Lower lobe of right lung (tissue), 2 donors: ENCODE measurements around the gene ADAT1. TPM values are rescaled to one million over a fixed set of nuclear protein-coding genes. Genes with fewer than 3 reads are reported as not detected.

ENCODE experiments used
- ATAC-seq, 2 donors: fragments of 200-7000 bp; cut with Tn5 transposase; one replicate each; pipeline ENCODE4 v1.9.1; 2020 to 2022; ENCODE audit warnings: mild to moderate bottlenecking in 2 of 2, moderate library complexity in 2 of 2
- DNase-seq: peaks from one replicate; pipeline ENCODE4 v3.0.0-alpha.2; 2020
- H3K27ac ChIP-seq: fragments of 200-600 bp; one replicate; pipeline ENCODE4 v1.8.0; 2022
- H3K27me3 ChIP-seq: fragments of 200-600 bp; one replicate; pipeline ENCODE4 v1.8.0; 2022; ENCODE audit warnings: low read depth
- H3K36me3 ChIP-seq: fragments of 200-600 bp; one replicate; pipeline ENCODE4 v1.8.0; 2022; ENCODE audit warnings: mild to moderate bottlenecking
- H3K4me1 ChIP-seq: fragments of 200-600 bp; one replicate; pipeline ENCODE4 v1.8.0; 2022
- H3K4me3 ChIP-seq: fragments of 200-600 bp; one replicate; pipeline ENCODE4 v1.8.0; 2022; ENCODE audit warnings: mild to moderate bottlenecking
- H3K9me3 ChIP-seq: fragments of 200-600 bp; one replicate; pipeline ENCODE4 v1.8.0; 2022
- intact Hi-C: fragments of 100-400 bp; cut with DNase I; formaldehyde crosslinking; loops from one replicate; pipeline ENCODE4 v1.11.0; 2022
- total RNA-seq: library from RNA; stranded (reverse); fragmentation: NEBNext Ultra II Directional; extraction: Animal tissue kit (Norgen Biotek cat#: 25700); gene quantifications from one replicate; pipeline ENCODE4 v1.2.1, GENCODE V29; 2021
- TF ChIP-seq, protein P1 (sequence below): fragments of 200-600 bp; IDR thresholded peaks from one replicate; pipeline ENCODE4 v1.8.0; 2022; ENCODE audit warnings: antibody characterized with exemption, mild to moderate bottlenecking
- donor health status: DM: no; HTN: yes; CAD: no; lungs with severe emphysema.

ADAT1 gene
- total RNA-seq, 1 donor from 2014 or later = 50.2 TPM

DNA sequence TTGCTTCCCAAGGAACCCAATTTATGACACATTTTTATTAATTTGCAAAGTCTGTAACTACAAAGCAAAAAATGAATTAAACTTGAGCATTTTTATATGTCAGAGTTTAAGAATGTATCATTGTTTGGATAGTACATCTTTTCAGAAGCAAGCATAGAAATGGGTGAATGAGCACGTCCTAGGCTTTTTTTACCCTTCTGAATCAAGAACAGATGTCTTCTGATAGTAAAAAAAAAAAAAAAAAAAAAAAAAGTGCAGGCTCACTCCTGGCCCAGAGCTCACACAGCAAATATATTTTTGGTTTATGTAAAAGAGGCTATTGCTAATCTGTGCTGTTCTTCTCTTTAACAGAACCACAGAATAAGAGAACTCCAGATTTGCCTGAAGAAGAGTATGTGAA is 30.8 kb upstream of the ADAT1 start:
- H3K27me3 ChIP-seq = no peaks in the 10 kb centered on the region
- H3K36me3 ChIP-seq = peaks cover 50% of the 10 kb centered on the region
- intact Hi-C loops = no loop called here

DNA sequence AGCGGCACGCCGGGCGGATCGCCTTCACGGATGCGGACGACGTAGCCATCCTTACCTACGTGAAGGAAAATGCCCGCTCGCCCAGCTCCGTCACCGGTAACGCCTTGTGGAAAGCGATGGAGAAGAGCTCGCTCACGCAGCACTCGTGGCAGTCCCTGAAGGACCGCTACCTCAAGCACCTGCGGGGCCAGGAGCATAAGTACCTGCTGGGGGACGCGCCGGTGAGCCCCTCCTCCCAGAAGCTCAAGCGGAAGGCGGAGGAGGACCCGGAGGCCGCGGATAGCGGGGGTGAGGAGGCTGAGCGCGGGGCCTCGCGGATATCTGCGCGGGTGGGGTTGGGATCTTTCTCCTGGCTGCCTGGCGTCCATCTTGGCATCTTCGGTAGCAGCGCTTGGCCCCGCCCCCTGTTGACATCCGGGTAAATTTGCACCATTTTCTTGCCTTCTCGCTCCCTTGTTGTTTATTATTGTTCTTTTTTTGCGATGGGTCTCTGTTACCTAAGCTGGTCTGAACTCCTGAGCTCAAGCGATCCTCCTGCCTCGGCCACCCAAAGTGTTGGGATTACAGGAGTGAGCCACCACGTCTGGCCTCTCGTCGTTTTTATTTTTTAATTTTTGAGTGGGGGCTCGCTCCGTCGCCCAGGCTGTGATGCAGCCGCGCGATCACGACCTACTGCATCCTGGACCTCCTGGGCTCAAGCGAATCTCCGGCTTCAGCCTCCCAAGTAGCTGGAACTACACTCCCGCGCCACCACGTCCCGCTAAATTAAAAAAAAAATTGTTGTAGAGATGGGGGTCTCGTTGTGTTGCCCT is 25.4 kb upstream of the ADAT1 start:
- intact Hi-C loops = no loop called here
- Histone ChIP-seq H3K27me3 (no peaks in the 10 kb centered on the region), H3K36me3 (peaks cover 20% of the 10 kb centered on the region), H3K4me3 (peak overlapping the region; percentile 100), H3K9me3 (no peaks in the 10 kb centered on the region), H3K4me1 (peaks cover 59% of the 10 kb centered on the region), H3K27ac (peak overlapping the region; percentile 98)
- ATAC-seq (peak; percentile 85 to 89), DNase-seq (peak; percentile 90)
- TF ChIP-seq, protein P1, sequence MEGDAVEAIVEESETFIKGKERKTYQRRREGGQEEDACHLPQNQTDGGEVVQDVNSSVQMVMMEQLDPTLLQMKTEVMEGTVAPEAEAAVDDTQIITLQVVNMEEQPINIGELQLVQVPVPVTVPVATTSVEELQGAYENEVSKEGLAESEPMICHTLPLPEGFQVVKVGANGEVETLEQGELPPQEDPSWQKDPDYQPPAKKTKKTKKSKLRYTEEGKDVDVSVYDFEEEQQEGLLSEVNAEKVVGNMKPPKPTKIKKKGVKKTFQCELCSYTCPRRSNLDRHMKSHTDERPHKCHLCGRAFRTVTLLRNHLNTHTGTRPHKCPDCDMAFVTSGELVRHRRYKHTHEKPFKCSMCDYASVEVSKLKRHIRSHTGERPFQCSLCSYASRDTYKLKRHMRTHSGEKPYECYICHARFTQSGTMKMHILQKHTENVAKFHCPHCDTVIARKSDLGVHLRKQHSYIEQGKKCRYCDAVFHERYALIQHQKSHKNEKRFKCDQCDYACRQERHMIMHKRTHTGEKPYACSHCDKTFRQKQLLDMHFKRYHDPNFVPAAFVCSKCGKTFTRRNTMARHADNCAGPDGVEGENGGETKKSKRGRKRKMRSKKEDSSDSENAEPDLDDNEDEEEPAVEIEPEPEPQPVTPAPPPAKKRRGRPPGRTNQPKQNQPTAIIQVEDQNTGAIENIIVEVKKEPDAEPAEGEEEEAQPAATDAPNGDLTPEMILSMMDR = no peak

More for the DNA sequence above, 30.8 kb upstream of the ADAT1 start:
- no peak for ATAC-seq
- no peak for DNase-seq
- H3K4me1 ChIP-seq = peaks cover 39% of the 10 kb centered on the region
- no peak overlapping the region for H3K27ac ChIP-seq
- no peaks in the 10 kb centered on the region for H3K9me3 ChIP-seq
- H3K4me3 ChIP-seq = no peak overlapping the region
- TF ChIP-seq, protein P1 = no peak

DNA sequence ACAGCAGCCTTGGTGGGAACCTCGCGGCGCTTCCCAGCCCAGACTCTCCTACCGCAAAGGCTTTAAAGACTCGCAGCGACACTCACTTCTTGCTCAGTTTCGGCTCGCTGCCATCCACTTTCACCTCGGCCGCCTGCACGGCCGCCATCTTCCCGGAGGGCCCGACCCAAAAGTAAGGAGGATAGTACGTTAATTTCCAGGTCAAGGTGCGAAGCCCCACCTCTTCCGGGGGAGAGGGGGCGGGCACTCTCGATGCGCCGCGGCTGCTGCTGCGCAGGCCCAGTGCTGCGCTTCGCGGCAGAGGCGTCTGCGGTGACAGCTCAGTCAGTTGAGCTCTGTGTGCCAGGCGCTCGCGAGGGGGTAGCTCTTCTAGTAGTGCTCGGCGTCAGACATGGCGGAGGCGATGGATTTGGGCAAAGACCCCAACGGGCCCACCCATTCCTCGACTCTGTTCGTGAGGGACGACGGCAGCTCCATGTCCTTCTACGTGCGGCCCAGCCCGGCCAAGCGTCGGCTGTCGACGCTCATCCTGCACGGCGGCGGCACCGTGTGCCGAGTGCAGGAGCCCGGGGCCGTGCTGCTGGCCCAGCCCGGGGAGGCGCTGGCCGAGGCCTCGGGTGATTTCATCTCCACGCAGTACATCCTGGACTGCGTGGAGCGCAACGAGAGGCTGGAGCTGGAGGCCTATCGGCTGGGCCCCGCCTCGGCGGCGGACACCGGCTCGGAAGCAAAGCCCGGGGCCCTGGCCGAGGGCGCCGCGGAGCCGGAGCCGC is 24.6 kb upstream of the ADAT1 start, which contains the start of the genes KARS1 and TERF2IP:
TSS of gene KARS1 (minus strand) at position 174 of the 773 bp plus-strand sequence. CDS start at position 148, 26 bp downstream.
TSS of gene TERF2IP (plus strand) at position 282 of the 773 bp plus-strand sequence. CDS start at position 392, 110 bp downstream.
- DNase-seq = peak; percentile 95
- intact Hi-C loops = no loop called here
- Histone ChIP-seq H3K27ac (peak within 1 kb of the TSS; percentile 98), H3K27me3 (no peaks in the 10 kb centered on the region), H3K36me3 (peaks cover 28% of the 10 kb centered on the region), H3K4me1 (peaks cover 51% of the 10 kb centered on the region), H3K4me3 (peak within 1 kb of the TSS; percentile 100), H3K9me3 (no peaks in the 10 kb centered on the region)
- TF ChIP-seq, protein P1 = no peak
- peak; percentile 98 to 99 for ATAC-seq

DNA sequence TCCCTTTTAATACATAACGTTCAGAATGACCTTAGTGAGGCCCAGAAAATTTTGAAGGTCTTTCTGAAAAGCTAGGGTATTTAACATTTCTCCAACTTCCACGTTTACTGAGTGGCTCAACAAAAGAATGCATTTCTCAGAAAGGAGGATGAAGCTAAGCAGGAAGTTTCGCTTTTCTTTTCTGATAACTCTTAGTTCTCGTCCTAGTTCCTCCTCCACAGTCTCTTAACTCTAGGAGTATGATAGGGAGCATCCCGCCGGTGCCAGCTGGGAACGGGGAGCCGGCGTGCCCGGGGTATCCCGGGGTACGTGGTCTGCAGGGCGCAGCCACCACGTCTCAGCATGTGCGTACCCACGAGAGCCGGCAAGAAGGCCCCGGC is 24.0 kb upstream of the ADAT1 start:
- intact Hi-C loops = no loop called here
- ATAC-seq (peak; percentile 38 to 44), DNase-seq (no peak)
- peak overlapping the region; percentile 100 for H3K4me3 ChIP-seq
- H3K4me1 ChIP-seq = peaks cover 45% of the 10 kb centered on the region
- H3K27me3 ChIP-seq = no peaks in the 10 kb centered on the region
- H3K27ac ChIP-seq = peak overlapping the region; percentile 98
- no peaks in the 10 kb centered on the region for H3K9me3 ChIP-seq
- peaks cover 34% of the 10 kb centered on the region for H3K36me3 ChIP-seq
- TF ChIP-seq, protein P1 = no peak

DNA sequence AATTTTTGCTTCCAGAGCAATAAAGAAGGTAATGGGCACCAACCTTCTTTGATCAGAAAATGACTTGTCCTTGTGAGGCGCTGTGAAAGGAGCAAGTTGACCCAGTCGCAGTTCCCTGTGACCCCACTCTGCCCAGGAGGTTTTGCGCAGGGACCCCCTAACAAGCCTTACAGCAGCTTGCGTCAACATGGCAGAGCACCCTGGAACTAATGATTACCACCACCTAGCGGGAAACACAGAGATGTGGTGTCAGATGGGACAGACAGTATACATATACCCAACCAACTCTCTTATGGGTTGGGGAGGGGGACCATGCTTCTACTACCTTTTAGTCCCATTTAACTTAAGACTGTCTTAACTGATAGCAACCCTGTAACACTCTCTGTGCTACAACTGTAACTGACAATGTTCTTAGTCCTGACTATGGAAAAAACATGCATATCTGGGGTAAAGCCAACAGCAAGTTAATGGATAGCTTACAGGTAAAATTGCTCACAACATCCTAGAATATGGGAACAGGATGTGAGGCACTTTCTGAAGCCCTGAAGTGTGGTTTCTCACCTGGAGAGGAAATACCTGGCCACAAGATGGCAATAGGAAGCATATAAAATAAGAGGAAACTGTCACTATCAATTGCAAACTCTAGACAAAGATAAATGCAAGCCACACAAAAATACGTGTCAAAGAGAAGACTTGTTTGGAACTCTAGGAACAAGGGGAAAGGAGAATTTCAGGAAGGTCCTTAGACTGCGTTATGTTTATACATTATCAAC is 21.3 kb upstream of the ADAT1 start:
- DNase-seq = no peak
- intact Hi-C loops = no loop called here
- peaks cover 59% of the 10 kb centered on the region for H3K36me3 ChIP-seq

More for the DNA sequence above, 21.3 kb upstream of the ADAT1 start:
- Histone ChIP-seq H3K4me3 (peak overlapping the region; percentile 7), H3K4me1 (peaks cover 24% of the 10 kb centered on the region), H3K27ac (no peak overlapping the region), H3K27me3 (no peaks in the 10 kb centered on the region), H3K9me3 (no peaks in the 10 kb centered on the region)
- TF ChIP-seq, protein P1 = no peak
- ATAC-seq = no peak
